Nephron (organoid): ENCODE results near the gene TP53BP1.
"Not testable (repeated sequence)": the region's sequence is repeated elsewhere in the genome, so short reads cannot be mapped to it uniquely, and the experiment has no call there.

Source experiments
- H3K27ac Mint-ChIP-seq, 3 experiments: 2 replicates each; pipeline ENCODE4 v1.8.0; 2020; ENCODE audit warnings: mixed read lengths in 3 of 3, mild to moderate bottlenecking in 2 of 3, moderate library complexity in 1 of 3
- H3K27me3 Mint-ChIP-seq: 2 replicates; pipeline ENCODE4 v1.8.0; 2021; ENCODE audit warnings: low read depth, mild to moderate bottlenecking, moderate library complexity, mixed read lengths
- H3K36me3 Mint-ChIP-seq: 2 replicates; pipeline ENCODE4 v1.8.0; 2020; ENCODE audit warnings: low read depth, mixed read lengths
- H3K4me1 Mint-ChIP-seq: 2 replicates; pipeline ENCODE4 v1.8.0; 2020; ENCODE audit warnings: mixed read lengths
- H3K4me3 Mint-ChIP-seq, 3 experiments: 2 replicates each; pipeline ENCODE4 v1.8.0; 2020; ENCODE audit warnings: mild to moderate bottlenecking in 3 of 3, mixed read lengths in 3 of 3, moderate library complexity in 2 of 3
- H3K9me3 Mint-ChIP-seq: 2 replicates; pipeline ENCODE4 v1.8.0; 2020; ENCODE audit warnings: mixed read lengths
- CTCF ChIP-seq, 3 experiments: fragments of 200-600 bp; sonication (generic); IDR thresholded peaks; one replicate each; pipeline ENCODE4 v1.5.0; 2021; ENCODE audit warnings: antibody characterized with exemption in 3 of 3; ENCODE audit not compliant: unreplicated experiment in 3 of 3

TP53BP1 gene

GRCh38 chr15:43403616-43404015 lies 89.3 kb downstream of the TP53BP1 start:
- no peak for TF ChIP-seq CTCF (IDR thresholded peaks at IDR 0.05; ENCODE audit: unreplicated experiment in 3 of 3)
- no peaks in the 10 kb centered on the region for H3K9me3 Mint-ChIP-seq
- peaks cover 89% of the 10 kb centered on the region for H3K36me3 Mint-ChIP-seq
- H3K4me3 Mint-ChIP-seq = no peak overlapping the region
- H3K27me3 Mint-ChIP-seq = no peaks in the 10 kb centered on the region
- H3K27ac Mint-ChIP-seq = no peak overlapping the region
- peaks cover 5% of the 10 kb centered on the region for H3K4me1 Mint-ChIP-seq

GRCh38 chr15:43402255-43402654 lies 90.7 kb downstream of the TP53BP1 start:
- no peak for TF ChIP-seq CTCF (IDR thresholded peaks at IDR 0.05; ENCODE audit: unreplicated experiment in 3 of 3)
- Mint-ChIP-seq H3K9me3 (no peaks in the 10 kb centered on the region), H3K36me3 (peaks cover 87% of the 10 kb centered on the region), H3K27ac (no peak overlapping the region), H3K4me3 (no peak overlapping the region), H3K4me1 (peaks cover 5% of the 10 kb centered on the region), H3K27me3 (no peaks in the 10 kb centered on the region)

GRCh38 chr15:43393592-43393991 lies 99.4 kb downstream of the TP53BP1 start:
- peaks cover 62% of the 10 kb centered on the region for H3K36me3 Mint-ChIP-seq
- not testable (repeated sequence) for H3K4me3 Mint-ChIP-seq, H3K4me1 Mint-ChIP-seq, H3K9me3 Mint-ChIP-seq, H3K27ac Mint-ChIP-seq, H3K27me3 Mint-ChIP-seq

DNA sequence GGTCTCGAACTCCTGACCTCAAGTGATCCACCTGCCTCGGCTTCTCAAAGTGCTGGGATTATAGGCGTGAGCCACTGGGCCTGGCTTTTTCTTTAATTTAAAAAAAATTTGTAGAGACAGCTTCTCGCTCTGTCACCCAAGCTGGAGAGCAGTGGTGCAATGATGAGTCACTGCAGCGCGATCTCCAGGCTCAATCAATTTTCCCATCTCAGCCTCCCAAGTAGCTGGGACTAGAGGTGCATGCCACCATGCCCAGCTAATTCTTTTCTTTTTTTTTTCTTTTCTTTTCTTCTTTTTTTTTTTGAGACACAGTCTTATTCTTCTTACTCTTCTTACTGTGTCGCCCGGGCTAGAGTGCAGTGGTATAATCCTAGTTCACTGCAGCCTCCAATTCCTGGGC lies 102.2 kb downstream of the TP53BP1 start:
- H3K27me3 Mint-ChIP-seq = no peaks in the 10 kb centered on the region
- H3K4me3 Mint-ChIP-seq = no peak overlapping the region
- TF ChIP-seq CTCF (IDR thresholded peaks at IDR 0.05; ENCODE audit: unreplicated experiment in 3 of 3) = no peak
- no peak overlapping the region for H3K27ac Mint-ChIP-seq
- H3K4me1 Mint-ChIP-seq = no peaks in the 10 kb centered on the region
- no peaks in the 10 kb centered on the region for H3K9me3 Mint-ChIP-seq
- peaks cover 51% of the 10 kb centered on the region for H3K36me3 Mint-ChIP-seq

GRCh38 chr15:43383070-43383469 lies 109.9 kb downstream of the TP53BP1 start:
- no peak overlapping the region for H3K4me3 Mint-ChIP-seq
- H3K27ac Mint-ChIP-seq = no peak overlapping the region
- no peaks in the 10 kb centered on the region for H3K27me3 Mint-ChIP-seq
- TF ChIP-seq CTCF (IDR thresholded peaks at IDR 0.05; ENCODE audit: unreplicated experiment in 3 of 3) = no peak
- H3K36me3 Mint-ChIP-seq = peaks cover 61% of the 10 kb centered on the region
- H3K9me3 Mint-ChIP-seq = no peaks in the 10 kb centered on the region
- peaks cover 4% of the 10 kb centered on the region for H3K4me1 Mint-ChIP-seq

DNA sequence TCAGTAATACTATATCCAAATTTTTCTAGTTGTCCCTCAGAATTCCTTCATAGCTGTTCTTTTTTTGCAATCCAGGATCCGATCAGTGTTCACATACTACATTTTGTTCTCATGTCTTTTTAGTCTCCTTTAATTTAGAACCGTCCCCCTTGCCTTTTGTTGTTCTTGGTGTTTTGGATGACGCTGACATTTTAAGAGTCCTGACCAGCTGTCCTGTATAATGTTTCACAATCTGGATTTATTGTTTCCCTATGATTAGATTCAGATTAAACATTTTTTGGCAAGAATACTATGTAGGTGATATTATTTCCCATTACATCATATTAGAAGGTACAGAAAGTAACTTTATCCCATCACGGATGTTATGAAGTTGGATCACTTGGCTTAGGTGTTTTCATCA lies 110.6 kb downstream of the TP53BP1 start:
- Mint-ChIP-seq H3K27ac (no peak overlapping the region), H3K9me3 (no peaks in the 10 kb centered on the region), H3K36me3 (peaks cover 69% of the 10 kb centered on the region), H3K4me1 (peaks cover 4% of the 10 kb centered on the region), H3K4me3 (no peak overlapping the region), H3K27me3 (no peaks in the 10 kb centered on the region)
- no peak for TF ChIP-seq CTCF (IDR thresholded peaks at IDR 0.05; ENCODE audit: unreplicated experiment in 3 of 3)
